Gastrocnemius medialis (tissue), 4 donors: Measurements from ENCODE around the gene ARHGAP32. TPM values are rescaled to one million over a fixed set of nuclear protein-coding genes. Genes with fewer than 3 reads are reported as not detected.
"Not testable (repeated sequence)": the region's sequence is repeated elsewhere in the genome, so short reads cannot be mapped to it uniquely, and the experiment has no call there.

Source experiments
- ATAC-seq, 2 donors: fragments of 150-250 bp; one replicate each; pipeline ENCODE4 v1.9.1; 2016
- DNase-seq, 2 donors: peaks; one replicate each; pipeline ENCODE4 v3.0.0-alpha.2; 2019
- H3K27ac ChIP-seq, 4 donors: fragments of 200-600 bp; sonication (generic); 1 replicate in 1 of 4; 2 replicates in 3 of 4; pipeline ENCODE4 v1.5.1; 2016 to 2018; ENCODE audit warnings: mild to moderate bottlenecking in 2 of 4, moderate library complexity in 1 of 4
- H3K27me3 ChIP-seq, 3 donors: fragments of 200-600 bp; sonication (generic) in 2 of 3; 1 replicate in 1 of 3; 2 replicates in 2 of 3; pipeline versions ENCODE4 v1.5.1 to v1.6.0; 2016 to 2019; ENCODE audit warnings: mild to moderate bottlenecking in 1 of 3, moderate library complexity in 1 of 3
- H3K36me3 ChIP-seq, 2 donors: fragments of 200-600 bp; sonication (generic) in 1 of 2; one replicate each; pipeline ENCODE4 v1.5.1; 2017 to 2018
- H3K4me1 ChIP-seq, 2 donors: fragments of 200-600 bp; sonication (generic) in 1 of 2; one replicate each; pipeline ENCODE4 v1.5.1; 2016 to 2017; ENCODE audit warnings: mild to moderate bottlenecking in 2 of 2
- H3K4me3 ChIP-seq, 4 donors: fragments of 200-600 bp; sonication (generic) in 3 of 4; 1 replicate in 1 of 4; 2 replicates in 3 of 4; pipeline ENCODE4 v1.5.1; 2016 to 2019; ENCODE audit warnings: mild to moderate bottlenecking in 2 of 4
- H3K9me3 ChIP-seq, 3 donors: fragments of 200-600 bp; sonication (generic) in 2 of 3; 1 replicate in 1 of 3; 2 replicates in 2 of 3; pipeline ENCODE4 v1.5.1; 2016 to 2019
- POLR2A ChIP-seq, 2 donors: fragments of 450-650 bp; IDR thresholded peaks; one replicate each; pipeline ENCODE4 v1.6.1; 2017; ENCODE audit warnings: antibody characterized with exemption in 2 of 2, mild to moderate bottlenecking in 2 of 2, moderate library complexity in 2 of 2
- in situ Hi-C, 4 donors: fragments of 200-750 bp; cut with MboI; loops; one replicate each; pipeline versions ENCODE4 v1.15.0 to v1.8.0; 2017; ENCODE audit warnings: low sequenced_read_pairs in 4 of 4
- intact Hi-C: fragments of 100-400 bp; cut with DNase I; formaldehyde crosslinking; loops from one replicate; pipeline ENCODE4 v1.15.1; 2023; ENCODE audit warnings: low total_unique reads
- total RNA-seq, 4 donors: library from RNA; depleted of rRNA; stranded (reverse); fragments of >200 nt; gene quantifications; one replicate each; pipeline versions ENCODE4 v1.1.0 to v1.2.3, GENCODE V29; 2016
- TF ChIP-seq, protein P1 (sequence below), 5 experiments: fragments of 450-650 bp in 3 of 5; fragments of 200-600 bp in 2 of 5; sonication (generic) in 2 of 5; IDR thresholded peaks in 4 of 5; conservative IDR thresholded peaks in 1 of 5; 1 replicate in 4 of 5; 2 replicates in 1 of 5; pipeline ENCODE4 v1.5.1; 2016 to 2019; ENCODE audit warnings: antibody characterized with exemption in 5 of 5, mild to moderate bottlenecking in 3 of 5, moderate library complexity in 3 of 5

The ARHGAP32 gene
- total RNA-seq, 4 donors from 2014 or later, result 5.6 to 17.0 (median 7.8) TPM

DNA sequence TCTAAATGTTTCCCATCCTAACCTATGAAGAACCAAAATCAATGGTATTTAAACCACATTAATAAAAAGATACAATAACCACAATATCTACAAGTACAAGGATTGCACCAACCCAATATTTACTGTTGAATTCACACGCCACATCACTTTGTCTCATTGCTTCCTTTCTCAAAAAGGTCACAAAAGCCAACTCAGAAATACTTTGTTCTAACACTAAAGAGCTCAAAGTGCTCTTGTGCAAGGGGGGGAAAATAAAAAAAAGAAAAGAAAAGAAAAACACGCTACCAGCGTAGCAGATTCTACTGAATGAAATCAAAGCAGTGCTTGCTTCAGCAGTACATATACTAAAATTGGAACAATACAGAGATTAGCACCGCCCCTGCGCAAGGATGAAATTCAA lies 10.5 kb upstream of the ARHGAP32 start:
- no peak for TF ChIP-seq POLR2A (IDR thresholded peaks at IDR 0.05)
- TF ChIP-seq, protein P1, sequence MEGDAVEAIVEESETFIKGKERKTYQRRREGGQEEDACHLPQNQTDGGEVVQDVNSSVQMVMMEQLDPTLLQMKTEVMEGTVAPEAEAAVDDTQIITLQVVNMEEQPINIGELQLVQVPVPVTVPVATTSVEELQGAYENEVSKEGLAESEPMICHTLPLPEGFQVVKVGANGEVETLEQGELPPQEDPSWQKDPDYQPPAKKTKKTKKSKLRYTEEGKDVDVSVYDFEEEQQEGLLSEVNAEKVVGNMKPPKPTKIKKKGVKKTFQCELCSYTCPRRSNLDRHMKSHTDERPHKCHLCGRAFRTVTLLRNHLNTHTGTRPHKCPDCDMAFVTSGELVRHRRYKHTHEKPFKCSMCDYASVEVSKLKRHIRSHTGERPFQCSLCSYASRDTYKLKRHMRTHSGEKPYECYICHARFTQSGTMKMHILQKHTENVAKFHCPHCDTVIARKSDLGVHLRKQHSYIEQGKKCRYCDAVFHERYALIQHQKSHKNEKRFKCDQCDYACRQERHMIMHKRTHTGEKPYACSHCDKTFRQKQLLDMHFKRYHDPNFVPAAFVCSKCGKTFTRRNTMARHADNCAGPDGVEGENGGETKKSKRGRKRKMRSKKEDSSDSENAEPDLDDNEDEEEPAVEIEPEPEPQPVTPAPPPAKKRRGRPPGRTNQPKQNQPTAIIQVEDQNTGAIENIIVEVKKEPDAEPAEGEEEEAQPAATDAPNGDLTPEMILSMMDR (IDR thresholded peaks at IDR 0.05 in 4 of 5, conservative IDR thresholded peaks at IDR 0.05 in 1 of 5), result no peak
- no peaks in the 10 kb centered on the region for H3K9me3 ChIP-seq
- H3K27ac ChIP-seq, result no peak overlapping the region
- H3K4me3 ChIP-seq, result no peak overlapping the region
- H3K36me3 ChIP-seq, result no peaks in the 10 kb centered on the region
- intact Hi-C loops, result no loop called here
- H3K27me3 ChIP-seq, result no peaks in the 10 kb centered on the region
- in situ Hi-C loops, result no loop called here
- DNase-seq (no peak), ATAC-seq (no peak)
- no peaks in the 10 kb centered on the region for H3K4me1 ChIP-seq

- Histone ChIP-seq H3K27me3 (no peaks in the 10 kb centered on the region), H3K36me3 (no peaks in the 10 kb centered on the region), H3K4me3 (no peak overlapping the region), H3K9me3 (no peaks in the 10 kb centered on the region), H3K4me1 (no peaks in the 10 kb centered on the region), H3K27ac (no peak overlapping the region)
- in situ Hi-C loops, result no loop called here
- TF ChIP-seq, protein P1 (IDR thresholded peaks at IDR 0.05 in 4 of 5, conservative IDR thresholded peaks at IDR 0.05 in 1 of 5), result no peak
- no peak for TF ChIP-seq POLR2A (IDR thresholded peaks at IDR 0.05)
- DNase-seq (no peak), ATAC-seq (no peak)
- intact Hi-C loops, result no loop called here
These were observed 3.6 kb upstream of the ARHGAP32 start for GRCh38 chr11:129195682-129196081.

DNA sequence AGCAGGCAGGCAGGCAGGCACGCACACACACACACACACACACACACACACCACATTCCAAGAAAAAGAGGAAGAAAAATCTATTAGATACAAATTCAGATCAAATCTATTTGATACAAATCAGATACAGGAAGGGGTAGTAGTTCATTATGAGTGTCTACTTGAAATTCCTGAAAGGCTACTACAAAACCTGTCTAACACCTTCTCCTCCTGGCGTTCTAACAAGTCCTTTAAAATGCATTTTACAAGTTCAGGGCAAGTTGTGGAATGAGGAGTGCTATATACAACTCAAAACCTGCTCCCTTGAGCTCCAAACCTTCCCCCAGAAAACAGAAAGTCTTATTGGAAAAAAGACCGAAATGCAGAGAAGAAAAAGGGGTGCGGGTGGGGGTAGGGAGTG lies 476 bp downstream of the ARHGAP32 start:
- intact Hi-C loops, result no loop called here
- no peak for DNase-seq
- Histone ChIP-seq H3K9me3 (no peaks in the 10 kb centered on the region), H3K4me1 (peaks cover 9 to 10% of the 10 kb centered on the region in 2 donors), H3K4me3 (no peak overlapping the region), H3K27me3 (no peaks in the 10 kb centered on the region), H3K27ac (no peak overlapping the region), H3K36me3 (no peaks in the 10 kb centered on the region)
- no peak for ATAC-seq
- TF ChIP-seq POLR2A (IDR thresholded peaks at IDR 0.05), result no peak
- TF ChIP-seq, protein P1 (IDR thresholded peaks at IDR 0.05 in 4 of 5, conservative IDR thresholded peaks at IDR 0.05 in 1 of 5), result no peak
- in situ Hi-C loops, result no loop called here

GRCh38 chr11:129190087-129190486 lies 2.0 kb downstream of the ARHGAP32 start:
- Histone ChIP-seq H3K9me3 (no peaks in the 10 kb centered on the region), H3K27ac (no peak overlapping the region), H3K36me3 (no peaks in the 10 kb centered on the region), H3K4me1 (peaks cover 9 to 10% of the 10 kb centered on the region in 2 donors), H3K4me3 (no peak overlapping the region), H3K27me3 (no peaks in the 10 kb centered on the region)
- no peak for TF ChIP-seq POLR2A (IDR thresholded peaks at IDR 0.05)
- DNase-seq (no peak), ATAC-seq (no peak)
- in situ Hi-C loops, result no loop called here
- intact Hi-C loops, result no loop called here

DNA sequence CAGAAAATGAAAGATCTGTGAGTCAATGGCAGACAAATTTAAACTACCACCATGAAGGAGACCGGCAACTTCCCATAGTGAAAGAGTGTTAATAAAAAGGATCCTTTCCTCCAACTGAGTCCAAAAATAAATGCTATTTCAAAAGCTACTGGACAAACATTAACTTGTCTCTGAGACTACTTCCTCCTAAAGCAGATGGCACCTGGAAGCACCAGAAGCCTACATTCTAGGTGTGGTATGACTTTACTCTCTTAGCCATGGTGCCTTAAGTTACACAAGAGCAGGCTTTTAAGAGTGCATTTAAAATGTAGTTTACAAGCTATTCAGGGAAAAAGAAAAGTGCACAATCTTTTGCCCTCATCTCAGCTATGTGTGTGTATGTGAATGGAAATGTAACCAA lies 2.5 kb downstream of the ARHGAP32 start:
- Histone ChIP-seq H3K4me1 (peaks cover 9 to 10% of the 10 kb centered on the region in 2 donors), H3K36me3 (no peaks in the 10 kb centered on the region), H3K4me3 (no peak overlapping the region), H3K9me3 (no peaks in the 10 kb centered on the region), H3K27ac (no peak overlapping the region), H3K27me3 (no peaks in the 10 kb centered on the region)
- in situ Hi-C loops, result no loop called here
- ATAC-seq (no peak), DNase-seq (no peak)
- TF ChIP-seq POLR2A (IDR thresholded peaks at IDR 0.05), result no peak
- TF ChIP-seq, protein P1 (IDR thresholded peaks at IDR 0.05 in 4 of 5, conservative IDR thresholded peaks at IDR 0.05 in 1 of 5), result no peak
- intact Hi-C loops, result no loop called here

DNA sequence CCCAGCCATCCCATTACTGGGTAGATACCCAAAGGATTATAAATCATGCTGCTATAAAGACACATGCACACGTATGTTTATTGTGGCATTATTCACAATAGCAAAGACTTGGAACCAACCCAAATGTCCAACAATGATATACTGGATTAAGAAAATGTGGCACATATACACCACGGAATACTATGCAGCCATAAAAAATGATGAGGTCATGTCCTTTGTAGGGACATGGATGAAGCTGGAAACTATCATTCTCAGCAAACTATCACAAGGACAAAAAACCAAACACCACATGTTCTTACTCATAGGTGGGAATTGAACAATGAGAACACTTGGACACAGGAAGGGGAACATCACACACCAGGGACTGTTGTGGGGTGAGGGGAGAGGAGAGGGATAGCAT lies 7.0 kb downstream of the ARHGAP32 start:
- H3K36me3 ChIP-seq, H3K27ac ChIP-seq, DNase-seq, H3K9me3 ChIP-seq, in situ Hi-C loops, ATAC-seq, H3K4me3 ChIP-seq, H3K4me1 ChIP-seq, H3K27me3 ChIP-seq, intact Hi-C loops: not testable (repeated sequence)
